Stimulated activated CD4-positive, alpha-beta T cell treated with anti-CD3 and anti-CD28 coated beads, TNF-alpha, amount 100 ng/mL, for 24 hours (primary cell): Measurements from ENCODE around the gene MRPL20.

Source experiments
- DNase-seq, 3 experiments: peaks; one replicate each; pipeline ENCODE4 v3.0.0-alpha.2; 2020; ENCODE audit warnings: low read depth in 3 of 3

MRPL20 gene

DNA sequence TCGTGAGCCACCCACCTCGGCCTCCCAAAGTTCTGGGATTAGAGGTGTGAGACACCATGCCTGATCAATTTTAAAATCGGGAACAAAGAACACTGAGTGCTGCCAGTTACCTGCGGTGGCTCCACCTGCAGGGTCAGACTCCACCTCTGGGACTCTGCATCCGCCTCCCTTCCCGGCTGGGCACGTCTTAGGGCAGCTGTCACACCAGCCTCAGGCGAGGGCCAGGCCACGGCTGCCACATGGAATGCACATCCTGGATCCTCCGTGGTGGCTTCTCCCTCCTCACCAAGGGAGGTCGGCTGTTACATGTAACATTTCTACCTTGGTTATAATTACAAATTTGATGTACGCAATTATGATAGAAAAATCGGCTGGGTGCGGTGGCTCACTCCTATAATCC is 42.8 kb downstream of the MRPL20 start:
- DNase-seq, result no peak

DNA sequence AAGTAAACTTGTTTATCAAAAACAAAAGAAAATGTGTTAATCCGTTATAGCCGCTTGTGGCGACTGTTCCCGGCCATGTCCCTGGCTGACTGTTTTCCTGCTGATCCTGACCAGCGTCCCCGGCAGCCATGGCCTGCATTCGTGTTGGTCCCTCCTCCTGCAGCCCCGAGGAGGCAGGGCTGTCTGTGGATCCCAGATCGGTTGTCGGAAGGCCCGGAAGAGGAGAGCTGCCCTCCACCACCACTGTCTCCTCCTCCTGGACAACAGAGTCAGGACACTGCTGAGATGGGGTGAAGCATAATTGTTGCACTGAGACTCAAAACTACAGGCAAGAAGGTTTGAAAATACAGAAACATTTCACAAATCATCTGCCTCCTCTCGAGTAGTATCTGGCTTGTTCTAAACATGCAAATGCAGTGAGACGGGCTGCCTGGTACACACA is 45.1 kb downstream of the MRPL20 start:
- DNase-seq, result no peak

DNA sequence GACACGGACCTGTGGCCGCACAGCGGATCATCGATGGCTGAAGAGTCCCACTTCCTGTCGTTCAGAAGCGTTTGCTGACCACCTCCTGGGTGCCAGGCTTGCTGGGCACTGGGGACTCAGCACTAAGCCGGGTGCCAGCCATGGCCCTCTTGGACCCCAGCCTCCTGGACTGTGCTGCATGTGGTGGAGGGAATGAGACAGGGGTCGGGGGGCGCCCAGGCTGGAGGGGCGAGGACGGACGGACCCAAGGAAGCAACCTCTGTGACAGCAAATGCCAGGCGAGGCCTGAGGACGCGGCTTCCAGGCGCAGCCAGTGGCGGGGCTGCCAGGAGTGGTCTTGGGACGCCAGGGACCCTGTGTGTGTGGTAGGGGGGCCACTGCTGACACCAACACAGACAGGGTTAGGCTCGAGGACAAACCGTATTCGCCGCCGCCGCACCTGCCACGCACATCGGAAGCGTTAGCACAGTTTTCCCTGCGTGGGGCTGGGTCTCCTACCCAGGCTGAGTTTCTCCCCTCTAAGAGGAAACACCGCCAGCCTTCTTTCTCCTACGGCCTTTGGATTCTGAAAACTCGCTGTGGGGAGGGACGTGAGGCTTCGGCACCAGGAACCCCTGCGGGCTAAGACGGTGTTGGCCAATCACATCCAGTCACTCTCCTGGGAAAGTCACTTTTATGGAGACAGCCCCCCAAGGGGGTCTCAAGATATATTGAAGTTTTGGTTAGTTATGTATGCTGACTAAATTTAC is 45.7 kb downstream of the MRPL20 start:
- DNase-seq, result no peak

DNA sequence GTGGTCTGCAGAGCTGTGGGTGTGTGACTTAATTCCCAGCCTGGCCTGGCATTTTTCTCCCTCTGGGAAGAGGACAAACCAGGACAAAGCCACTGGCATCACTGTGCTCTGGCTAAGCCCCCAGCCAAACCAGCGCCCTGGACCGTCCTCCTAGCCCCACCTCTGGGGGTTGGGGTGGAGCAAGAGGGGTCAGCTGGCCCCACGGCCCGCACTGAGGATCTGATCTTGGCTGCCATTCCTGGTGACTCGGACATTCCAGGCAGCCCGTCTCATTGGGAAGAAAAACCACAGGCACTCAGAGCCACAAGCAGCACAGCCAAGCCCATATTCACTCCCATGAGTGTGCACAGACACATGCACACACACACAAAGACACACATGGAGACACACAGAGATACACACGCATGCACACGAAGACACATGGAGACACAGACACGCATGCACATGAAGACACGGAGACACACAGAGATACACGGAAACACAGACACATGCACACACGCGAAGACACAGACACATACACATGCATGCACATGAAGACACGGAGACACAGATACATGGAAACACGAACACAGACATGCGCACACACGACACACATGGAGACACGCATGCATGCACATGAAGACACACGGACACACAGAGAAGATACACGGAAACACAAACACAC is 46.5 kb downstream of the MRPL20 start:
- DNase-seq, result no peak

DNA sequence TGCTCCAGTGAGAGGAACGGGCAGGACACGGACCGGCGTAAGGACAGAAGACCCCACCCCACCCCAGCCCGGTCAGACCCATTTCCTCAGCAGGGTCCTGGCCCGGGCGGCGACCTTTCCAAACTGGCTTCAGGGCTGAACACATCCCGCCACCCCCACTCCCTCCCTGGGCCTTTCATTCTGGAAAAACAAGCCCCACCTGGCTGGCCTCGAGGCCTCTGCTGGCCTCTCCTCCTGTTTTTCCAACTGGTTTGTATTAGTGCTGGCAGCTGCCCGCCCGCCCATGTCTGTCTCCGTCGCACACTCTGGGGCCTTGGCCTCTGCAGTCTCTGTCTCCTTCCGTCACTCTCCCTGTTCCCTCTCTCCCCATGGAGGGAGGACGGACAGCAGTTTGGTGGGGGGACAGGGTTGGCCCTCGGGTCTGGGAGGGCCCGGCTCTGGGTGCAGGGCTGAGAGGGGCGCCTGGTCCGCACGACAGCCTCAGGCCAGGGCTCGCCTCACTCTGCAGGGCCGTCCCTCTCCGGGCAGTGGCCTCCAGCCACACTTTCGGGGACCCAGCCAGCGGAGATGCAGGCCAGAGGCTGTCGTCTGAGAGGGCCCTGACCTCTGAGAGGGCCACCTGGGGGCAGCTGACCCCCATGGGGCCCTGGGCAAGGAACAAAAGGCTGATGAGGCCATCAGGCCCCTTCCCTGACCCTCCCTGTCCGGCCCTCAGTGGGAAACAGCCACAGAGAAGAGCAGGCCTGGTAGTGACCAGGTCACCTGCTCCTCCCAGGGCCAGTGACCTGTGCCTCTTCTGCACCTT is 47.2 kb downstream of the MRPL20 start:
- no peak for DNase-seq

DNA sequence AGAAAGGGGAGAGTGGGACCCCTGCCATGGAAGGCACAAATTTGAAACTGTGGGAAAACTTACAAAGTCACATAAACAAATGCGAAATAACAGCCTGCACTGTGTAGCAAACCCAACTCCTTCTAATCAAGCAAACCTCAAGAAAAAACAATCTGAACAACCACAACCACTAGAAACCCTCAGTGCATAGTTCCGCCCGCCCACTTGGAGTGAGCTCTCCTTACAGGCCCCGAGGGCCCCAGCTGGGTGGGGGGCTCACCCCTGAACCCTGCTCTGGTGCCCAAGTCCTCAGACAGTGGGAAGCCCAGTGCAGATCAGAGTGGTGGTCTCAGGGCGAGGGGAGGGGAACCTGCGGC is 47.8 kb downstream of the MRPL20 start:
- DNase-seq, result no peak

DNA sequence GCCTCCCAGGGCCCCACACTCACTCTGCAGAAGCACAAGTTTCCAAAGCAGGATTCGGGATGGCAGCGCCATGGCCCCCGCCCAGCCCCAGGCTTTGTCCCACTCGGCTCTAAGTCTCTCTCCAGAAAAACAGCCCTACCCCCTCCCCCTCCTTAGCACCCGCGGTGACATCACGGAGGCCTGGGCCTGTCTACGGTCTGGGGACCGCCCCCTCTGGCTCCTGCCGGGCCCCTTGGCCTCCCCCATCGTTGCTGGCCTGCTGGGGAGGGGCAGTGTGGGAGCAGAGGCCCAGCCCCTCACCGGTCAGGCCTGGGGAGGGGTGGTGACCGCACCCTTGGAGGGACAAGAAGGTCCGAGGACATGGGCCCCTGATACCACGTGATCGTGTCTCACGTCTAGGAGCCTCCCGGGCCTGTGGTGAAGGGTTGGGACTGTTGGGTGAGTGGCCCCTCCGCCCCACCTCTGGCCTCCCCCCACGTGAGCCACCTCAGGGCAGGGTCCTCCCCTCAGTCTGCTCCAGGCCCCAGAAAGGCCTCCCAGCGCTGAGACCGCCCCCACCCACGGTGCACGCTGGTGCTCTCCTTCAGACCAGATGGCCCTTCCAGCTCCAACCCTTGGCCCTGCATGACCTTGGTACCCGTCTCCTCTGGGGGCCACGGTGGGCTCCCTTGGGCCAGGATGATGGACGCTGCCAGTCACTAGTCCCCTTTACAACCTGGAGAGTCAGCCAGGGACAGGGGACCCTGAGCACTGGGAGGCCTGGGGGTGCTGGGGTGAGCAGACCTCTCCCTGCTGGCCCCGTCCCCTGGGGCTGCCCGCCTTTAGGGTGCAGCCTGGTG is 48.4 kb downstream of the MRPL20 start, which contains the start of gene MXRA8:
Gene MXRA8, minus strand, starts transcription at position 123 of the 839 bp plus-strand sequence. Its CDS starts 51 bp downstream, at position 72.
- DNase-seq, result no peak

DNA sequence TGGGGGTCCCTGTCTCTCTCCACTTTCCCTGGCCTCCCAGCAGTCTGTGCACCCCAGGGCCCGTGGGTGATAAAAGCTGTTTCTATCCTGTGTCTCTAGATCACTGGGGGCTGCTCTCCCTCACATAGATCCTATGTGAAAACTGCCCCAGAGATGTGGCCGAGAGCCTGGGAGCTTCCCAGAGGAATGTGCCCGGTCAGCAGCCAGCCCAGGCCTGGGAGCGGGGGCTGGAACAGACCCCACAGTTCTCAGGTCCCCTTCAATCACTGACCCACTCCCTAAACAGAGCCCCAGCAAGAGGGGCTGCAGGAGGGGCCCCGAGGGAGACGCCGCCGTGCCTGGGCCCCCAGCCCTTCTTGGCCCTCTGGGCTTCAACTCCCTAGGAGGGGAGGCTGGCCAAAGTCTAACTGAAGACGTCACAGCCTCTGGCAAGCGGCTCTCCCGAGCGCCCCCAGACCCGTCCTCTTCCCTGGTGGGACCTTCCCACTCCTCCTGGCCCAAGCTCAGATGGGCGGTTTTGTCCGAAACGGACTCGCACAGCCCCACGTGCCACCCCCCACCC is 49.1 kb downstream of the MRPL20 start:
- DNase-seq, result no peak

DNA sequence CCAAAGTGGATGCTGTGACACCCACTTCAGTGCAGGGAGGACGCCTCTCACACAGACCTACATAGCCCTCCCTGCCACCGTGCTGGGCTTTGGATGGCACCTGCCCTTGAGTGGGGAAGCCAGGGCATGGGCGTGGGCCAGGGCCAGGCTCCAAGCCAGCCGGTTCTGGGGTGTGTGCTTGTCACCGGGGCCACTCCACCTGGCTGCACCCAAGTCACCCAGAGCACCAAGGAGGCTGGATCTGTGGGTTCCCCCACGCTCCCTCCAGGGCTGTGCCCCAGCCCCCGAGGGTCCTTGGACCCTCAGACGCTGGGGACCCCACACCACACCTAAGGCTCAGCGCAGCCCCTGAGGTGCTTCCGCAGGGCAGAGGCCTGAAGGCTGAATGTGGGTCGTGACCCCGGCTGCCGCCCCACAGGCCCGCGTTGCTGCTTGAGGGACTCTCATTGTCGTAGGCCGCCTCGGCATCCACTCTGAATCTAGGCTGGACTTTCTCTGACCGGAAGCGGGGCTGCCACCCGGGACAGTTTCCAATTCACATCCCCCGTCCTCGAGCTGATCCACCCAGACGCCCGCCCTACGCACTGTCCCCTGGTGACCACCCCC is 50.2 kb downstream of the MRPL20 start:
- DNase-seq, result no peak

DNA sequence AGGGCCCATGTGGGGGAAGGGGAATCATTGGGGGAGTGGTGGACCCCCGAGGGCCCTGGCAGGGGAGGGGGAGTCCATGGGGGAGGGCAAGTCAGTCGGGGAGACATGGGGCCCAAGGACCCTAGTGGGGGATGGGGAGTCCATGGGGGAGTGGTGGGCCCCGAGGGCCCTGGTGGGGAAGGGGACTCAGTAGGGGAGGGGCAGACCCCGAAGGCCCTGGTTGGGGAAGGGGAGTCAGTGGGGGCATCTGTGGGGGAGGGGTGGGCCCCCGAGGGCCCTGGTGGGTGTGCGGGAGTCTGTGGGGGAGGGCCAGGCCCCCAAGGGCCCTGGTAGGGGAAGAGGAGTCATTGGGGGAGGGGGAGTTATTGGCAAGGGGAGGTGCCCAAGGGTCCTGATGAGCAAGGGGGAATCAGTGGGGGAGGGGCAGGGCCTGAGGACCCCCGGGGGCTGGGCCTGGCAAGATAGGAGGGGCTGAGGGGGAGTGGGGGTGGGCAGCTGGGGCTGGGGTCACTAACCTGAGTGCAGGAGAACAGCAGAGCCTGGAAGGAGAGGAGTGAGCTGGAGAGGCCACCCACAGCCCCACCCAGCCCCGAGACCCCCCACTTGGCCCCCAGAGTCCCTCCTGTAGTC is 50.8 kb downstream of the MRPL20 start:
- no peak for DNase-seq

DNA sequence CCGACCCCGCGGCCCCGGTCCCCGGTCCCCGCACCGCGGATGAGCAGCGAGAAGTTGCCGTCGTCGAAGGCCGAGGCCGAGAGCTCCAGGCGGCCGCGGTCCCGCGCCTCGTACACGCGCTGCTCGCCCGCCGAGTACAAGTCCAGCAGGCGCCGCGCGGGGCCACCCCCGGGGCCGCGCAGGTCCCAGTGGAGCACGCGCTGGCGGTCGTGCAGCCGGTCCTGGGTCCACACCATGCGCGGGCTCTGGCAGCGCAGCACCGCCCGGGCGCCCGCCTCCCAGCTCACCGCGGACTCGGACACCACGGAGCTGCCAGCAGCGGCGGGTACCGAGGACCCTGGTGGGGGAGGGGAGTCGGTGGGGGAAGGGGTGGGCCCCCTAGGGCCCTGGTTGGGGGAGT is 51.7 kb downstream of the MRPL20 start:
- no peak for DNase-seq

DNA sequence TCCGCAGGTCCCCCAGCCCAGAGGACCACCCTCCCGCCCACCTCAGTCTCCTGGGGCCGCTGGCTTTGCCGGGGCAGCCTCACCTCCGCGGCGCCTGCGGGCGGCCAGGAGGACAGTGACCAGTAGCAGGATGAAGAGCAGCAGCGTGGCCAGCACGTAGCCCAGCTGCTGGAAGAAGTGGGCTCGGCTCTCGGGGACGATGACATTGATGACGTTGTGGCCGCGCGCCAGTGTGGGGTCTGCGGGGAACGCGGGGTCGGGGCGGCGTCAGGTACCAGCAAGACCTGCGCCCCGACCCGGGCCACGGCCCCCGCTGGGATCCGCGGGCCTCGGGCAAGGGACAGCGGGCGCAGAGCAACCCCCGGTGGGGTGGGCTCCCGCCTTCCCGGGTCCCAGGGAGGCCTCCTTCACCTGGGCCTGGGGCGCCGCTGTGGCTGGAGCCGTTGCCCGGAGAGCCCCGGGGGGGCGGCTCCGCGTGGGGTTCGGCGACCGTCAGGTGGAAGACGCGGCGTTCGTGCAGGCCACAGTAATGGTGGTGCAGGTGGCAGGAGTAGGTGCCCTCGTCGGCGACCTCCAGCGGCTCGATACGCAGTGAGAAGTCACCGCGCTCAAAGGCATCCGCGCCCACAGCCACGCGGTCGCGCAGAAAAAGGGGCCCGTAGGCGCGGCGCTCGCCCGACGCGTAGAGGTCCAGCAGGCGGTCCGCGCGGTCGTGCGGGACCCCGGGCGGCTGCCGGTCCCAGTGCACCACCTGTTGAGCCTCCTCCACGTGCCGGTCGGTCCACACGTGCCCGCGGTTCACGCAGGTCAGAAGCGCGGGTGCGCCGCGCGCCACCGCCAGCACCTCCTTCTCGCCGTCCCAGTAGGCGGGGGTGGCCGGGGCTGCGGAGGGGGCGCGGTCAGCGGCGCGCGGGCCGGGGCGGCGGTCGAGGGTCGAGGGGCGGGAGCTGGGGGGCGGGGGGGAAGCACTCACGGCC is 52.5 kb downstream of the MRPL20 start:
- DNase-seq, result peak in 1 of 3 experiments; percentile 22

DNA sequence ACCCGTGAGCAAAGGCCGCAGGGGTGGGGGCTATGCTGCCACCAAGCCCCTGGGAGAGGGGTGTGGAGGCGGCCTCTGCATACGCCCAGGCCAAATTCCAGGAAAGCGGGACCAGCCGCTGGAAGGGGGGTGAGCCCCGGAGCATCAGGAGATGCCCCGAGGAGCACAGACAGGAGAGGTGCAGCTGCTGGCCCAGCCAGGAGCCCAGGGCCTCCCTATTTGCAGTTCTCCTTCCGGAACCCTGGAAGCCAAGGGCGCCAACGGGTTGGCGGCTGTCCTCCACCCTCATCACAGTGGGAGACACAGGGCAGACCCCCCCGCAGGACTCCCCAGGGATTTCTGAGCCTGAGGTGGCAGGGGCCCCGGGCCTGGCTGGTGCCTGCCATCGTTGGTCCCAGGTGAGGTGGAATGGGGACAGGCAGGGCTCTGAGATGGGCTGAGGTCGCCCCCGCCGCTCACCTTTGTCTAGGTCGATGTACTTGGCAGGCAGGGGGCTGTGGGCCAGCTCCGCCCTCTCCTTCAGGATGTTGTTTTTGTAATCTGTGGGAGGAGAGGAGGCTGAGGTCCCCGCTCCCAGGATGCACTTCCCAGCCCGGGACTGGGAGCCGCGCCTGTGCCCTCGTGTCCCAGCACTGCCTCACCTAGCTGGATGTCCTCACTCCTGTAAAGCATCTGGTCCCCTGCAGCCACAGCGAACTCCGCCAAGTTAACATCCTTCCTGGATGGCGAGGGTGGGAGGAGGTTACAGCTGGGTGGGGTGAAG is 53.5 kb downstream of the MRPL20 start:
- DNase-seq, result no peak

DNA sequence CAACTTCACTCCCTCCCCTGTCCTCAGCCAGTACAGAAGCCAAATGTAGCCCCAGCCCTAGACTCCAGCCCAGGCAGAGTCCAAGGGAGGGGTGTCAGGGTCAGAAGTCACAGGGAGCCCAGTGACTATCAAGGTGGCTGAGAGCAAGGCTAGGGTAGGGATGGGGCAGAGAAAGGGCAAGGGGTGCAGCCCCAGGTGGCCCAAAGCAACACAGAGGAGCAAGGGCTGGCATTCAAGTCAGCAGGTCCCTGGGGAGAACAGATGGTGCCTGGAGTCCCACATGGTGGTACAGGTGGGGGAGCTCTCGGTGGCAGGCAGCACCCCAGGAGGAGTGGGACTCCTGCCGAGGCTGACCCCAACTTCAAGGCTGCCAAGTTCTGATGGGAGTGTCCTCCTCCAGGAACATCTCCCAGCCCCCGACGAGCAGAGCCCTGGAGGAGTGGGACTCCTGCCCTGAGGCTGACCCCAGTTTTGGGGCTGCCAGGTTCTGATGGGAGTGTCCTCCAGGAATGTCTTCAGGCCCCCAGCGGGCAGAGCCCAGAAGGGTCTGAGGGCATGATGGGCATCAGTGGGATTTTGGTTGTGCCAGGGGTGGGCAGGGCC is 54.2 kb downstream of the MRPL20 start:
- DNase-seq, result no peak
